ENCODE results near the gene USP8. TPM values are rescaled to one million over a fixed set of nuclear protein-coding genes. Genes with fewer than 3 reads are reported as not detected.

The USP8 gene
- total and polyA plus RNA-seq, 4 donors: 20.4 to 42.8 (median 32.5) TPM

DNA sequence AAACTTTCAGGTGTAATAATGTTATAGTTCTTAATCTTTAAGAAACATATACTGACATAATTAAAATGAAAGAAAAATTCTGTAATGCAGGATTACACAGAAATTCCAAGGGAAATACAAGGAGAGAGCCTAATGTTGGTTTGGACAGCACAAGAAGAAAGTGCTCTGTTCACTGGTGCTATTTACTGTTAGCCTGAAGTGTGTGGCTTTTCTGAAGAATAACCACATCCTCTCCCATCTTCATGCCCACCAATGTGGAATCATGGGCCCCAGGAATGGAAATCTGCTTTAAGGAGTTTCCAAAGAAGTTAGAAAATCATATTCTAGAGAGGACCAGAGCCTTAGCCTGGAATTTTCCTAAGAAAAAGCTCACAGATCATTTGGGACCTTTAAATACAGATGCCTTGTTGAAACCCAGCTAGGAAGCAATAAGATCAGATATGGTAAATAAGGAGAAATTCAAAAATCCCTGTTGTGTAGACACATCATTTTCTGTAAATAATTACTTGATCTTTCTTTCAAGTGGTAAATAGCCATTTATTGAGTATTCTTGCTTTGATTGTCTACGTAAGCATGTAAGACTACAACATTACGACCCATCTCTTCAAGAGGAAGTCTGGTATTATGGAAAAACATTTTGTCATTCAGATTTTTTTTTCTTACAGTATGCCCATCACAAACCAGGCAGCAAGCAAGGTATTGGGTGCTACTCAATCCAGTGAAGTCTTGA, 132.6 kb downstream of the USP8 start:
- no peak overlapping the region for H3K27ac ChIP-seq (ENCODE audit: low read depth in 1 of 2, low read length in 2 of 2)
- H3K36me3 ChIP-seq (ENCODE audit: control insufficient read depth in 4 of 4, insufficient read depth in 3 of 4, low read depth in 1 of 4, low read length in 3 of 4): peaks cover 5 to 17% (median 9%) of the 10 kb centered on the region in 4 donors
- no peak for DNase-seq (ENCODE audit: low spot score)
- H3K9me3 ChIP-seq (ENCODE audit: control insufficient read depth in 4 of 4, low read length in 3 of 4): no peaks in the 10 kb centered on the region
- H3K4me3 ChIP-seq (ENCODE audit: low read depth in 1 of 3, low read length in 3 of 3): no peak overlapping the region
- H3K9ac ChIP-seq (ENCODE audit: low read depth in 1 of 2, low read length in 2 of 2): no peak overlapping the region
- 95% methylated on average over 2 of the region's 2 CpGs for WGBS
- no peaks in the 10 kb centered on the region for H3K27me3 ChIP-seq (ENCODE audit: control insufficient read depth in 4 of 4, insufficient read depth in 4 of 4, low read length in 3 of 4)
- H3K4me1 ChIP-seq (ENCODE audit: control insufficient read depth in 4 of 4, insufficient read depth in 4 of 4, low read length in 3 of 4): no peaks in the 10 kb centered on the region
- TF ChIP-seq HNF4G (IDR thresholded peaks at IDR 0.05) (no peak), RXRA (IDR thresholded peaks at IDR 0.05) (no peak)

DNA sequence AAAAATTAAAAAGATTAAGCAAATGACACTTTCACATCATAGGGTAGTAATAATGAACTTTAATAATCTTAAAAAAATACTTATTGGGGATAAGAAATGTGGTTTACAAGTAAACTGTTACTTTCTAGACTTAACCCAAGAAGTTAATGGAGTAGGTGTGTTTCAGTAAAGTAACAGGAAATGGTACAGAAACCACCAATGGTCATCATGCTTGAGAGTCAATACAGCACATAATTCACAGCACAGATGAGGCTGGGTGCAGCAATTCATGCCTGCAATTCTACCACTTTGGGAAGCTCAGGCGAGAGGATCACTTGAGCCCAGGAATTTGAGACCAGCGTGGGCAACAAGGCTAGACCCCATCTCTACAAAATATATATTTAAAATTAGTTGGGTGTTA, 133.8 kb downstream of the USP8 start:
- H3K9me3 ChIP-seq (ENCODE audit: control insufficient read depth in 4 of 4, low read length in 3 of 4): no peaks in the 10 kb centered on the region
- no peak overlapping the region for H3K9ac ChIP-seq (ENCODE audit: low read depth in 1 of 2, low read length in 2 of 2)
- DNase-seq (ENCODE audit: low spot score): no peak
- TF ChIP-seq RAD21 (IDR thresholded peaks at IDR 0.05) (no peak), JUND (IDR thresholded peaks at IDR 0.05) (no peak), SP1 (IDR thresholded peaks at IDR 0.05) (no peak), GABPA (IDR thresholded peaks at IDR 0.05 in 1 of 2, conservative IDR thresholded peaks at IDR 0.05 in 1 of 2) (no peak), FOXA1 (IDR thresholded peaks at IDR 0.05) (no peak), YY1 (IDR thresholded peaks at IDR 0.05) (no peak), NR2F2 (IDR thresholded peaks at IDR 0.05) (no peak), TAF1 (conservative IDR thresholded peaks at IDR 0.05) (no peak), FOXA2 (IDR thresholded peaks at IDR 0.05) (no peak), RXRA (IDR thresholded peaks at IDR 0.05) (no peak), HNF4G (IDR thresholded peaks at IDR 0.05) (no peak)
- TF ChIP-seq, protein P1, sequence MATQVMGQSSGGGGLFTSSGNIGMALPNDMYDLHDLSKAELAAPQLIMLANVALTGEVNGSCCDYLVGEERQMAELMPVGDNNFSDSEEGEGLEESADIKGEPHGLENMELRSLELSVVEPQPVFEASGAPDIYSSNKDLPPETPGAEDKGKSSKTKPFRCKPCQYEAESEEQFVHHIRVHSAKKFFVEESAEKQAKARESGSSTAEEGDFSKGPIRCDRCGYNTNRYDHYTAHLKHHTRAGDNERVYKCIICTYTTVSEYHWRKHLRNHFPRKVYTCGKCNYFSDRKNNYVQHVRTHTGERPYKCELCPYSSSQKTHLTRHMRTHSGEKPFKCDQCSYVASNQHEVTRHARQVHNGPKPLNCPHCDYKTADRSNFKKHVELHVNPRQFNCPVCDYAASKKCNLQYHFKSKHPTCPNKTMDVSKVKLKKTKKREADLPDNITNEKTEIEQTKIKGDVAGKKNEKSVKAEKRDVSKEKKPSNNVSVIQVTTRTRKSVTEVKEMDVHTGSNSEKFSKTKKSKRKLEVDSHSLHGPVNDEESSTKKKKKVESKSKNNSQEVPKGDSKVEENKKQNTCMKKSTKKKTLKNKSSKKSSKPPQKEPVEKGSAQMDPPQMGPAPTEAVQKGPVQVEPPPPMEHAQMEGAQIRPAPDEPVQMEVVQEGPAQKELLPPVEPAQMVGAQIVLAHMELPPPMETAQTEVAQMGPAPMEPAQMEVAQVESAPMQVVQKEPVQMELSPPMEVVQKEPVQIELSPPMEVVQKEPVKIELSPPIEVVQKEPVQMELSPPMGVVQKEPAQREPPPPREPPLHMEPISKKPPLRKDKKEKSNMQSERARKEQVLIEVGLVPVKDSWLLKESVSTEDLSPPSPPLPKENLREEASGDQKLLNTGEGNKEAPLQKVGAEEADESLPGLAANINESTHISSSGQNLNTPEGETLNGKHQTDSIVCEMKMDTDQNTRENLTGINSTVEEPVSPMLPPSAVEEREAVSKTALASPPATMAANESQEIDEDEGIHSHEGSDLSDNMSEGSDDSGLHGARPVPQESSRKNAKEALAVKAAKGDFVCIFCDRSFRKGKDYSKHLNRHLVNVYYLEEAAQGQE (IDR thresholded peaks at IDR 0.05): no peak
- TF ChIP-seq, protein P2, sequence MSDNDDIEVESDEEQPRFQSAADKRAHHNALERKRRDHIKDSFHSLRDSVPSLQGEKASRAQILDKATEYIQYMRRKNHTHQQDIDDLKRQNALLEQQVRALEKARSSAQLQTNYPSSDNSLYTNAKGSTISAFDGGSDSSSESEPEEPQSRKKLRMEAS (IDR thresholded peaks at IDR 0.05): no peak
- TF ChIP-seq, protein P3, sequence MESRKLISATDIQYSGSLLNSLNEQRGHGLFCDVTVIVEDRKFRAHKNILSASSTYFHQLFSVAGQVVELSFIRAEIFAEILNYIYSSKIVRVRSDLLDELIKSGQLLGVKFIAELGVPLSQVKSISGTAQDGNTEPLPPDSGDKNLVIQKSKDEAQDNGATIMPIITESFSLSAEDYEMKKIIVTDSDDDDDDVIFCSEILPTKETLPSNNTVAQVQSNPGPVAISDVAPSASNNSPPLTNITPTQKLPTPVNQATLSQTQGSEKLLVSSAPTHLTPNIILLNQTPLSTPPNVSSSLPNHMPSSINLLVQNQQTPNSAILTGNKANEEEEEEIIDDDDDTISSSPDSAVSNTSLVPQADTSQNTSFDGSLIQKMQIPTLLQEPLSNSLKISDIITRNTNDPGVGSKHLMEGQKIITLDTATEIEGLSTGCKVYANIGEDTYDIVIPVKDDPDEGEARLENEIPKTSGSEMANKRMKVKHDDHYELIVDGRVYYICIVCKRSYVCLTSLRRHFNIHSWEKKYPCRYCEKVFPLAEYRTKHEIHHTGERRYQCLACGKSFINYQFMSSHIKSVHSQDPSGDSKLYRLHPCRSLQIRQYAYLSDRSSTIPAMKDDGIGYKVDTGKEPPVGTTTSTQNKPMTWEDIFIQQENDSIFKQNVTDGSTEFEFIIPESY (IDR thresholded peaks at IDR 0.05): no peak
- TF ChIP-seq, protein P4, sequence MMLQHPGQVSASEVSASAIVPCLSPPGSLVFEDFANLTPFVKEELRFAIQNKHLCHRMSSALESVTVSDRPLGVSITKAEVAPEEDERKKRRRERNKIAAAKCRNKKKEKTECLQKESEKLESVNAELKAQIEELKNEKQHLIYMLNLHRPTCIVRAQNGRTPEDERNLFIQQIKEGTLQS (IDR thresholded peaks at IDR 0.05): no peak
- no peaks in the 10 kb centered on the region for H3K27me3 ChIP-seq (ENCODE audit: control insufficient read depth in 4 of 4, insufficient read depth in 4 of 4, low read length in 3 of 4)
- H3K36me3 ChIP-seq (ENCODE audit: control insufficient read depth in 4 of 4, insufficient read depth in 3 of 4, low read depth in 1 of 4, low read length in 3 of 4): peaks cover 5 to 24% (median 16%) of the 10 kb centered on the region in 4 donors
- no peak overlapping the region for H3K4me3 ChIP-seq (ENCODE audit: low read depth in 1 of 3, low read length in 3 of 3)
- H3K4me1 ChIP-seq (ENCODE audit: control insufficient read depth in 4 of 4, insufficient read depth in 4 of 4, low read length in 3 of 4): no peaks in the 10 kb centered on the region
- H3K27ac ChIP-seq (ENCODE audit: low read depth in 1 of 2, low read length in 2 of 2): no peak overlapping the region
- WGBS: 95% methylated on average over 2 of the region's 2 CpGs
